Measurements from ENCODE around the gene NPPB. TPM values are rescaled to one million over a fixed set of nuclear protein-coding genes. Genes with fewer than 3 reads are reported as not detected.
"Not testable (repeated sequence)": the region's sequence is repeated elsewhere in the genome, so short reads cannot be mapped to it uniquely, and the experiment has no call there.

NPPB gene
- polyA plus RNA-seq, 2 of the 4 experiments (the other 2 are of a cell fraction): 0.18 TPM; not detected in 1

- TF ChIP-seq JUN (IDR thresholded peaks at IDR 0.05) (no peak), SMC3 (IDR thresholded peaks at IDR 0.05) (peak; percentile 26; the same call in 1 of the 3 replicates), TFCP2L1 (CRISPR knock-in tag; IDR thresholded peaks at IDR 0.05) (no peak), EP300 (IDR thresholded peaks at IDR 0.05) (no peak), RAD21 (conservative IDR thresholded peaks at IDR 0.05 in 1 of 2, IDR thresholded peaks at IDR 0.05 in 1 of 2) (peak in 1 of 2 experiments; percentile 18; a peak in 1 of 5 replicates), HOXB13 (CRISPR knock-in tag; IDR thresholded peaks at IDR 0.05; ENCODE audit: low read depth) (no peak), KDM1A (IDR thresholded peaks at IDR 0.05; ENCODE audit: low read depth) (no peak), HOXB5 (CRISPR knock-in tag; IDR thresholded peaks at IDR 0.05) (no peak), POLR2A (IDR thresholded peaks at IDR 0.05; ENCODE audit: low read length) (no peak), ATOH8 (CRISPR knock-in tag; IDR thresholded peaks at IDR 0.05; ENCODE audit: low read depth) (no peak), CTCF (IDR thresholded peaks at IDR 0.05) (0 out of 3 replicates have a peak, but pooled peaks have one; percentile 13), USF2 (IDR thresholded peaks at IDR 0.05) (no peak)
- Histone ChIP-seq H3K4me2 (peak overlapping the region; percentile 92), H3K4me1 (peaks cover 4% of the 10 kb centered on the region; the same call in 1 of the 3 replicates), H3K4me3 (peak overlapping the region; percentile 60; the same call in 1 of the 3 replicates), H3K27ac (peak overlapping the region; percentile 96 to 99), H3K9me3 (no peaks in the 10 kb centered on the region)
- ChIA-PET POLR2A (interaction anchor here (0.6 to 3.9 kb wide), 28 partner anchors 7 to 870 kb away, joined by 3 to 80 read pairs (median 5); partner anchors contain the start of genes CLCN6, FBXO6, KIAA2013 and MFN2), CTCF (interaction anchor here (0.7 to 4.7 kb wide), 9 partner anchors 34 to 188 kb away, joined by 3 to 19 read pairs (median 3); partner anchors contain the start of gene MFN2)
- 12% methylated on average over 19 of the region's 19 CpGs for WGBS (ENCODE audit: missing lambda C conversion rate)
- ATAC-seq: peak; percentile 69 to 76
- peak; percentile 79 to 94 for DNase-seq (ENCODE audit: low read depth in 1 of 2, low spot score in 1 of 2)
- FAIRE-seq: no peak
These were observed 48.7 kb upstream of the NPPB start for GRCh38 chr1:11907275-11908094.

- WGBS (ENCODE audit: missing lambda C conversion rate): 85% methylated on average over 10 of the region's 10 CpGs
- Histone ChIP-seq H3K4me1 (peaks cover 4% of the 10 kb centered on the region; the same call in 1 of the 3 replicates), H3K9me3 (no peaks in the 10 kb centered on the region), H3K27ac (peak overlapping the region; percentile 96 to 99; a peak in 3 of 6 replicates), H3K4me3 (no peak overlapping the region), H3K4me2 (peak overlapping the region; percentile 92; the same call in 1 of the 3 replicates)
- CTCF ChIA-PET: no interaction called here
- FAIRE-seq (no peak), DNase-seq (ENCODE audit: low read depth in 1 of 2, low spot score in 1 of 2) (no peak), ATAC-seq (no peak)
- TF ChIP-seq HDAC2 (IDR thresholded peaks at IDR 0.05): no peak
- POLR2A ChIA-PET: interaction anchor here (2.8 kb wide), 1 partner anchor 100 kb away, joined by 23 read pairs; the partner anchor contains the start of genes CLCN6 and MTHFR
These were observed 48.1 kb upstream of the NPPB start for GRCh38 chr1:11906870-11907269.

GRCh38 chr1:11904978-11905377 lies 46.2 kb upstream of the NPPB start:
- TF ChIP-seq EHMT2 (IDR thresholded peaks at IDR 0.05; ENCODE audit: low read depth): no peak
- no peak for TF ChIP-seq KDM5A (IDR thresholded peaks at IDR 0.05)
- no peak for TF ChIP-seq FOSL2 (IDR thresholded peaks at IDR 0.05)
- no peak for TF ChIP-seq FOSL2 (CRISPR knock-in tag; IDR thresholded peaks at IDR 0.05)
- TF ChIP-seq CTCF (IDR thresholded peaks at IDR 0.05): no peak
- no peak for TF ChIP-seq SMC3 (IDR thresholded peaks at IDR 0.05)
- Histone ChIP-seq H3K27ac (no peak overlapping the region), H3K4me3 (no peak overlapping the region), H3K4me1 (peaks cover 7% of the 10 kb centered on the region; the same call in 1 of the 3 replicates), H3K9me3 (no peaks in the 10 kb centered on the region), H3K4me2 (no peak overlapping the region)
- no peak for DNase-seq (ENCODE audit: low read depth in 1 of 2, low spot score in 1 of 2)
- 83% methylated on average over 5 of the region's 5 CpGs for WGBS (ENCODE audit: missing lambda C conversion rate)
- no peak for ATAC-seq
- no peak for FAIRE-seq
- ChIA-PET POLR2A (no interaction called here), CTCF (no interaction called here)

GRCh38 chr1:11904156-11904555 lies 45.4 kb upstream of the NPPB start:
- not testable (repeated sequence) for H3K4me2 ChIP-seq; DNase-seq (ENCODE audit: low read depth in 1 of 2, low spot score in 1 of 2); FAIRE-seq; H3K9me3 ChIP-seq; ATAC-seq; H3K4me3 ChIP-seq; H3K27ac ChIP-seq; H3K4me1 ChIP-seq
- ChIA-PET CTCF (interaction anchor here (0.6 to 1.2 kb wide), 3 partner anchors 10 to 349 kb away, joined by 3 to 4 read pairs (median 3); no protein-coding TSS in a partner anchor), POLR2A (interaction anchor here (0.6 to 0.7 kb wide), 2 partner anchors 76 to 199 kb away, joined by 3 read pairs; no protein-coding TSS in a partner anchor)
- 81% methylated on average over 5 of the region's 5 CpGs for WGBS (ENCODE audit: missing lambda C conversion rate)

All from A549 (cell line).